AG10803 (cell line): ENCODE data around the gene COL11A2.
A peak's percentile ranks its signal among the peaks of the same experiment; 100 is the strongest.

Experiments used
- DNase-seq: peaks from one replicate; pipeline ENCODE4 v3.0.0; 2010; ENCODE audit warnings: low read depth
- H3K4me3 ChIP-seq: 2 replicates; pipeline ENCODE4 v1.5.1; 2011; ENCODE audit warnings: mild to moderate bottlenecking, low read length, control low read depth
- CTCF ChIP-seq: conservative IDR thresholded peaks from 2 replicates; pipeline ENCODE4 v1.5.1; 2011; ENCODE audit warnings: mild to moderate bottlenecking, low read length, control low read depth, inconsistent platforms

Gene COL11A2

GRCh38 chr6:33136310-33136900, 55.9 kb downstream of the COL11A2 start:
- TF ChIP-seq CTCF: no peak

GRCh38 chr6:33132081-33132524, 60.2 kb downstream of the COL11A2 start:
- no peak overlapping the region for H3K4me3 ChIP-seq
- DNase-seq: peak; percentile 17
- TF ChIP-seq CTCF: no peak

More at GRCh38 chr6:33136310-33136900, 55.9 kb downstream of the COL11A2 start:
- DNase-seq: no peak
- no peak overlapping the region for H3K4me3 ChIP-seq

GRCh38 chr6:33128318-33128717, 63.9 kb downstream of the COL11A2 start:
- H3K4me3 ChIP-seq: no peak overlapping the region

GRCh38 chr6:33126101-33126714, 66.1 kb downstream of the COL11A2 start:
- TF ChIP-seq CTCF: peak; percentile 61
- no peak overlapping the region for H3K4me3 ChIP-seq
- peak; percentile 25 for DNase-seq

More at GRCh38 chr6:33128318-33128717, 63.9 kb downstream of the COL11A2 start:
- DNase-seq: no peak
- no peak for TF ChIP-seq CTCF

GRCh38 chr6:33124947-33125346, 67.3 kb downstream of the COL11A2 start:
- no peak for TF ChIP-seq CTCF
- H3K4me3 ChIP-seq: no peak overlapping the region
- no peak for DNase-seq

- TF ChIP-seq CTCF: no peak
- no peak for DNase-seq
- H3K4me3 ChIP-seq: no peak overlapping the region
Observed at GRCh38 chr6:33124525-33124901, 67.8 kb downstream of the COL11A2 start.
